ENCODE data around the gene CENPO. TPM values are rescaled to one million over a fixed set of nuclear protein-coding genes. Genes with fewer than 3 reads are reported as not detected.

CENPO gene
- polyA plus RNA-seq, 1 donor = 10.5 TPM

DNA sequence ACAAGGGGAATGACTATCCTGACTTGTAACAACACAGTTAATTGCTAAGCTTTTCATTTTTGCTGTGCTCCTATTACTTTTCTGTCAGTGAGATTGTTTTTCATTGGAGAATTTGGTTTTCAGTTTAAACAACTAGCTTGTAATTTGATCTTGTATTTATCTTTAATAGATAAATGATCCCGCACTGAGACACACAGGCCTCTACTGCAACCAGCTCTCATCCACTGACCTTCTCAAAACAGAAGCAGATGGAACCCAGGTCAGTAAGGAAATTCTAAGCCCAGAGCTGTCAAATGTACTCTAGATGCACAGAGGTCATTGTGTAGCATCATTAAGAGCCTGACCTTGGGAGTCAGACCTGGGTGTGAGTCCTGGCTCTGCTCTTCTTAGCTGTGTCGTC, 30.7 kb upstream of the CENPO start:
- peaks cover 55% of the 10 kb centered on the region for H3K36me3 ChIP-seq (ENCODE audit: control insufficient read depth, insufficient read depth, low read length)
- H3K27ac ChIP-seq (ENCODE audit: low read length) = no peak overlapping the region
- H3K9me3 ChIP-seq (ENCODE audit: control insufficient read depth, low read depth, low read length) = no peaks in the 10 kb centered on the region
- DNase-seq = no peak
- WGBS (ENCODE audit: insufficient coverage, low lambda C conversion rate) = no CpG with 5 or more reads among the region's 2 CpGs
- no peaks in the 10 kb centered on the region for H3K27me3 ChIP-seq (ENCODE audit: control insufficient read depth, insufficient read depth, low read length)
- H3K4me3 ChIP-seq (ENCODE audit: low read length) = no peak overlapping the region
- H3K4me1 ChIP-seq (ENCODE audit: control insufficient read depth, insufficient read depth, low read length) = no peaks in the 10 kb centered on the region

DNA sequence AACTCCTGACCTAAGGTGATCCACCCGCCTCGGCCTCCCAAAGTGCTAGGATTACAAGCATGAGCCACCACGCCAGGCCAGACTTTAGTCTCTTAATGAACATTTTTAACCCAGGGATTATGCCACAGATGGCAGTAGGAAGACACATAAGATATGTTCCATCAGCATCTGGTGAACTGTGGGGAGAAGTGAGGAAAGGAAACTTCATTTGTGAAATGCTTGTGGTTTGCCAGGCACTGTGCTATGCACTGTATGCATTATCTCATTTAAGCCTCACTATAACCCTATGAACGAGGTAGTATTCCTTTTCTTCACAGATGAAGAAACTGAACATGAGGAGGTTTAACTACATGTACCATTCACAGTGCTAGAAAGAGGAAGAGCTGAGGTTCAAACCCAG, 29.4 kb upstream of the CENPO start:
- Histone ChIP-seq H3K27ac (ENCODE audit: low read length) (no peak overlapping the region), H3K27me3 (ENCODE audit: control insufficient read depth, insufficient read depth, low read length) (no peaks in the 10 kb centered on the region), H3K4me3 (ENCODE audit: low read length) (no peak overlapping the region), H3K36me3 (ENCODE audit: control insufficient read depth, insufficient read depth, low read length) (peaks cover 55% of the 10 kb centered on the region), H3K9me3 (ENCODE audit: control insufficient read depth, low read depth, low read length) (no peaks in the 10 kb centered on the region), H3K4me1 (ENCODE audit: control insufficient read depth, insufficient read depth, low read length) (no peaks in the 10 kb centered on the region)
- no CpG with 5 or more reads among the region's 4 CpGs for WGBS (ENCODE audit: insufficient coverage, low lambda C conversion rate)
- no peak for DNase-seq

DNA sequence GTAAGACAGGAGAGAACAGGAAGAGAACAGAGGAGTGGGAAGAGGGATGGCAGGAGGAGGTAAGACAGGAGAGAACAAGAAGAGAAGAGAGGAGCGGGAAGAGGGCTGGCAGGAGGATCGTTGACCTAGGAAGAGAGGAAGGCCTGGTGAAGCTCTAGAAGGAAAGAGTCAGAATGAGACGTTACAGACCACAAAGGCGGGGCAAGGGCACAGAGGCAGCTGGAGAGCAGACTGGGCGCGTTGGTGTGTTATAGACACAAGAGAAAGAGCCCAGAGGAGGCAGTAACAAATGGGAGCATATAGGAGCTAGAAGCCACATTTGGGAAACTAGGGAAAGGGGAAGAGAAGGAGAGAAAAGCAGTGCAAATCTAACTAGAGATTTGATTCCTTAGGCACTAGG, 26.6 kb upstream of the CENPO start:
- DNase-seq = no peak
- H3K27me3 ChIP-seq (ENCODE audit: control insufficient read depth, insufficient read depth, low read length) = no peaks in the 10 kb centered on the region
- peaks cover 63% of the 10 kb centered on the region for H3K36me3 ChIP-seq (ENCODE audit: control insufficient read depth, insufficient read depth, low read length)
- H3K4me1 ChIP-seq (ENCODE audit: control insufficient read depth, insufficient read depth, low read length) = no peaks in the 10 kb centered on the region
- 92% methylated on average over 2 of the region's 6 CpGs for whole genome bisulfite sequencing (ENCODE audit: insufficient coverage, low lambda C conversion rate)
- H3K27ac ChIP-seq (ENCODE audit: low read length) = no peak overlapping the region
- no peak overlapping the region for H3K4me3 ChIP-seq (ENCODE audit: low read length)
- H3K9me3 ChIP-seq (ENCODE audit: control insufficient read depth, low read depth, low read length) = no peaks in the 10 kb centered on the region

DNA sequence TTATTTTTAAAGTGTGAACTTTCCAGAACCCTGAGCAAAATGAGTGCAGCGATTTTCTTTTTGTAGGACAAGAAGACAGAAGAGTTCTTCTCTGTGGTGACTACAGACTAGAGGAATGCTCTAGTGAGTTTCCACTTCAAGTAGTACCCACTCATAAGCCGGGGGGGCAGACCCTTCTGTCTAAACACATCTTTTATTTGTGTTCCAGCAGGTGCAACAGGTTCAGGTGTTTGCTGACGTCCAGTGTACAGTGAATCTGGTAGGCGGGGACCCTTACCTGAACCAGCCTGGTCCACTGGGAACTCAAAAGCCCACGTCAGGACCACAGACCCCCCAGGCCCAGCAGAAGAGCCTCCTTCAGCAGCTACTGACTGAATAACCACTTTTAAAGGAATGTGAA, 25.2 kb upstream of the CENPO start:
- Histone ChIP-seq H3K27me3 (ENCODE audit: control insufficient read depth, insufficient read depth, low read length) (no peaks in the 10 kb centered on the region), H3K9me3 (ENCODE audit: control insufficient read depth, low read depth, low read length) (no peaks in the 10 kb centered on the region), H3K27ac (ENCODE audit: low read length) (no peak overlapping the region), H3K36me3 (ENCODE audit: control insufficient read depth, insufficient read depth, low read length) (peaks cover 51% of the 10 kb centered on the region), H3K4me3 (ENCODE audit: low read length) (no peak overlapping the region), H3K4me1 (ENCODE audit: control insufficient read depth, insufficient read depth, low read length) (no peaks in the 10 kb centered on the region)
- WGBS (ENCODE audit: insufficient coverage, low lambda C conversion rate) = 86% methylated on average over 1 of the region's 5 CpGs
- DNase-seq = no peak

DNA sequence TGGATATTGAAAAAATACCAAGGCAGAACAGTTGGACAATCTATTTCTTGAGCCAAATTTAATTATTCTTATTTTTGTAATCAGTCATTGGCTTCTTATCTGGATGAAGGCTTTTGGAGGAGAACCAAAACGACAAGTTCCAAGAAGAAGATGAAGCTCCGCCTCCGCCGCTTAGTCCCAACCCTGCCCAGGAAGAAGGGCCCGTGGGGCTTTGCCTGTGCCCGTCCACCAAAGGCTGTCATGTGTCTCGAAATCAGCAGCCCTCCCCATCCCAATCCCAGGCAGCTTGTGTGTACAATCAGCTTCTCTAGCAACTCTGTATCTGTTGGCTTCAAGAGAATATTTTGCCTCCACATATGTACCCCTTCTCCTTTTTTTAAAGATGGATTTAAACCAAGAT, 24.6 kb upstream of the CENPO start:
- DNase-seq = no peak
- Histone ChIP-seq H3K36me3 (ENCODE audit: control insufficient read depth, insufficient read depth, low read length) (peaks cover 49% of the 10 kb centered on the region), H3K4me1 (ENCODE audit: control insufficient read depth, insufficient read depth, low read length) (no peaks in the 10 kb centered on the region), H3K27me3 (ENCODE audit: control insufficient read depth, insufficient read depth, low read length) (no peaks in the 10 kb centered on the region), H3K27ac (ENCODE audit: low read length) (no peak overlapping the region), H3K9me3 (ENCODE audit: control insufficient read depth, low read depth, low read length) (no peaks in the 10 kb centered on the region), H3K4me3 (ENCODE audit: low read length) (no peak overlapping the region)
- WGBS (ENCODE audit: insufficient coverage, low lambda C conversion rate) = 100% methylated on average over 3 of the region's 7 CpGs

DNA sequence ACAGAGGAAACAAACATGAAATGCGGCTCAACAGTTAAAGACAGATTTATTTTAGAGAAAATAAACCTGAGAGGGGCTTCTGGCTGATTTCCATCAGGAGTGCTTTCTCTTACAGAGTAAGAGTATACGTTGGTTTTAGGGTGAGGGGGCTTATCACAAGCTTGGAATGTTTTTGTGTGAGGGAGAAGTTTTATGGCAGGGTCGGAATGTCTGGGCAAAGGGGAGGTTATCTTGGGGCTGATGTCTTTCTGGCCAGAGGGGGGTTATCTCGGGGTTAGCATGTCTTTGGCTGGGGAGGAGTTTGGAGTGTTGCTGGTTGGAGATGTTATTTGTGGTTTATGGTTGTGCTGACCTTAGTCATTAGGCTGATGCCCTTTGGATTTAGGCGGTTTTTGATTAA, 22.2 kb upstream of the CENPO start:
- no peaks in the 10 kb centered on the region for H3K27me3 ChIP-seq (ENCODE audit: control insufficient read depth, insufficient read depth, low read length)
- H3K27ac ChIP-seq (ENCODE audit: low read length) = no peak overlapping the region
- no peaks in the 10 kb centered on the region for H3K9me3 ChIP-seq (ENCODE audit: control insufficient read depth, low read depth, low read length)
- WGBS (ENCODE audit: insufficient coverage, low lambda C conversion rate) = 60% methylated on average over 2 of the region's 5 CpGs
- H3K36me3 ChIP-seq (ENCODE audit: control insufficient read depth, insufficient read depth, low read length) = peaks cover 34% of the 10 kb centered on the region
- no peak for DNase-seq
- H3K4me1 ChIP-seq (ENCODE audit: control insufficient read depth, insufficient read depth, low read length) = no peaks in the 10 kb centered on the region
- no peak overlapping the region for H3K4me3 ChIP-seq (ENCODE audit: low read length)

DNA sequence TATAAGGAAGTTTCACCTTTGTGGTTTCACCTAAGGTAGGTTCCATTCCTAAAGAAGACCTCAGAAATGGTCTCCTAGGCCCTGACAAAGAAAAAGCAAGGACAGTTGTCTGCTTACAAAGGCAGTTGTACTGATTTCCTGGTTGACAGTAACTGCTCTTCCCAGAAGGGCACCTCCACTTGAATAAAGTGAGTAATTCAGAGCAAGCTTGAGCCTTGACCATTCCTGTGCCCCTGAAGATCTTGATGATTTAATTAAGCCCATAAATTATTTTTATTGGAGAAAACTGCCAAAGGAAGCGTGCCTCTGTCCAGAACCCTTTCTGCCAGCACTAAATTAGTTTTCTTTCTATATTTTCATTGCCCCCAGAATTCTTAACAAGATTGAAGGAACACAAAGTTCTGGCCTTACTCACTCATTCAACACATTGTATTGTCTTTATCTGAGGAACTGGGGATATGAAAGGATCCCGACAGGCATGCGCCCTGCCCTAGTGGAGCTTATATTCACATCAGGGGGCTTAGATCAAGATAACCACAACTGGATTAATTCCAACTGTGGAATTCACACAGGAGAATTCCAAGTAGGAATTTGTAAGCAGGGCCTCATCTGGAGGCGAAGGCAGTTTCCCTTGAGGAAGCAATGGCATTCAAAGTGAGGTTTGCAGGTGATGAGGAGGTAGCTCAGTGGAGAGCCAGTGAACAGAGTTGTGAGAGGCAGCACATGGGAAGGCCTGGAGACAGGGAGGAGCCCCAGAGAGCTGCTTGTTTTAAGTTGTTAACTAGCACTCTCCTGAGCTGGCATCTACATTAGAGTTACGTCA, 21.2 kb upstream of the CENPO start:
- Histone ChIP-seq H3K36me3 (ENCODE audit: control insufficient read depth, insufficient read depth, low read length) (peaks cover 27% of the 10 kb centered on the region), H3K27me3 (ENCODE audit: control insufficient read depth, insufficient read depth, low read length) (no peaks in the 10 kb centered on the region), H3K4me1 (ENCODE audit: control insufficient read depth, insufficient read depth, low read length) (no peaks in the 10 kb centered on the region), H3K27ac (ENCODE audit: low read length) (no peak overlapping the region), H3K4me3 (ENCODE audit: low read length) (no peak overlapping the region), H3K9me3 (ENCODE audit: control insufficient read depth, low read depth, low read length) (no peaks in the 10 kb centered on the region)
- WGBS (ENCODE audit: insufficient coverage, low lambda C conversion rate) = no CpG with 5 or more reads among the region's 5 CpGs
- DNase-seq = no peak

DNA sequence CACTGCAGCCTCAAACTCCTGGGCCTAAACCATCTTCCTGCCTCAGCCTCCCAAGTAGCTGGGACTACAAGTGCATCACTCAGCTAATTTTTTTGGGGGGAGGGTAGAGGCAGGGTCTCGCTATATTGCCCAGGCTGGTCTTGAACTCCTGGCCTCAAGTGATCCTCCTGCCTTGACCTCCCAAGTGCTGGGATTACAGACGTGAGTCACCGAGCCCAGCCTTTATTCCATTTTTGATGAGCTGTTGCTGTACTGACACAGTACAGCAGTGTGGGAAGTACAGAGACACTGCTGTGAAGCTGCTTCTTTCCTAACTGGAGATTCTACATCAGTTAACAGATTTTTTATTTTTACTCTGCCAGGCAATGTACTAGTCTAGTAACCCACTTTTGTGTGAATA, 18.9 kb upstream of the CENPO start:
- no peak overlapping the region for H3K4me3 ChIP-seq (ENCODE audit: low read length)
- no peaks in the 10 kb centered on the region for H3K9me3 ChIP-seq (ENCODE audit: control insufficient read depth, low read depth, low read length)
- H3K27me3 ChIP-seq (ENCODE audit: control insufficient read depth, insufficient read depth, low read length) = no peaks in the 10 kb centered on the region
- H3K27ac ChIP-seq (ENCODE audit: low read length) = no peak overlapping the region
- DNase-seq = no peak
- no CpG with 5 or more reads among the region's 3 CpGs for WGBS (ENCODE audit: insufficient coverage, low lambda C conversion rate)
- peaks cover 12% of the 10 kb centered on the region for H3K36me3 ChIP-seq (ENCODE audit: control insufficient read depth, insufficient read depth, low read length)
- peaks cover 4% of the 10 kb centered on the region for H3K4me1 ChIP-seq (ENCODE audit: control insufficient read depth, insufficient read depth, low read length)

DNA sequence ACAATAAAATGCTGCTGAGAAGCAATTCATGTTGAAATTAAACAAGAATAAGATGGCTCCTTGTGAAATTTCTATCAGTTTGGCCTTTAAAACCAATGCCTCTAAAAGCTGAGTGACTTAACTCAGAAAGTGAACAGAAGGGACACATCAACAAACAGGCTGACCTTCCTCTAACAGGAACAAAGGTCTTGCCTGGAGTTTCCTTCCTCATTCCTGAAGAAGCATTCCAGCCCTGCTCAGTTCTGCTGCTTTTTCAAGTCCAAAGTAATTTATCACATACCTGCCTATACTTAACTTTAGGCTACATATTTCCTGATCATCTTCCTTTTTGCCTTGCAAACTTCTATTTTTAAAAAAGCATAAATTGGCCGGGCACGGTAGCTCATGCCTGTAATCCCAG, 14.1 kb upstream of the CENPO start:
- Histone ChIP-seq H3K27ac (ENCODE audit: low read length) (peak overlapping the region; percentile 82), H3K4me3 (ENCODE audit: low read length) (no peak overlapping the region), H3K4me1 (ENCODE audit: control insufficient read depth, insufficient read depth, low read length) (peaks cover 4% of the 10 kb centered on the region), H3K9me3 (ENCODE audit: control insufficient read depth, low read depth, low read length) (no peaks in the 10 kb centered on the region), H3K27me3 (ENCODE audit: control insufficient read depth, insufficient read depth, low read length) (no peaks in the 10 kb centered on the region), H3K36me3 (ENCODE audit: control insufficient read depth, insufficient read depth, low read length) (no peaks in the 10 kb centered on the region)
- DNase-seq = peak; percentile 46 to 69
- WGBS (ENCODE audit: insufficient coverage, low lambda C conversion rate) = no CpG with 5 or more reads among the region's 2 CpGs

DNA sequence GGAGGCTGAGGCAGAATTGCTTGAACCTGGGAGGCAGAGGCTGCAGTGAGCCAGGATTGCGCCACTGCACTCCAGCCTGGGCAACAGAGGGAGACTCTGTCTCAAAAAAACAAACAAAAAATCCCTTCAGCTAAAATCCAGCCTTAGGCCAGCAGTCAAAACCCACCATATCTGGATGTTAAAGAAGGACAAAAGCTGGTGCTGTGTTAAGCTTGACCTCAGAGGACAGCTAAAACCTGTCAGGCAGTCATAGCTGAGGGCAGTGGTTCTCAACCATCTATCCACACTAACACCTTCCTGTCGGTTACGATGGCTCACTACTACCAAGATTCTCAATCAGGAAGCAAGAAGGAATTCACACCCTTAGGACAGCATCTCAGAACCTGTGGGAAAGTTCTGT, 9.6 kb upstream of the CENPO start:
- DNase-seq = no peak
- no peaks in the 10 kb centered on the region for H3K27me3 ChIP-seq (ENCODE audit: control insufficient read depth, insufficient read depth, low read length)
- peaks cover 4% of the 10 kb centered on the region for H3K4me1 ChIP-seq (ENCODE audit: control insufficient read depth, insufficient read depth, low read length)
- H3K4me3 ChIP-seq (ENCODE audit: low read length) = no peak overlapping the region
- no CpG with 5 or more reads among the region's 3 CpGs for WGBS (ENCODE audit: insufficient coverage, low lambda C conversion rate)
- no peak overlapping the region for H3K27ac ChIP-seq (ENCODE audit: low read length)
- H3K36me3 ChIP-seq (ENCODE audit: control insufficient read depth, insufficient read depth, low read length) = no peaks in the 10 kb centered on the region
- H3K9me3 ChIP-seq (ENCODE audit: control insufficient read depth, low read depth, low read length) = no peaks in the 10 kb centered on the region

DNA sequence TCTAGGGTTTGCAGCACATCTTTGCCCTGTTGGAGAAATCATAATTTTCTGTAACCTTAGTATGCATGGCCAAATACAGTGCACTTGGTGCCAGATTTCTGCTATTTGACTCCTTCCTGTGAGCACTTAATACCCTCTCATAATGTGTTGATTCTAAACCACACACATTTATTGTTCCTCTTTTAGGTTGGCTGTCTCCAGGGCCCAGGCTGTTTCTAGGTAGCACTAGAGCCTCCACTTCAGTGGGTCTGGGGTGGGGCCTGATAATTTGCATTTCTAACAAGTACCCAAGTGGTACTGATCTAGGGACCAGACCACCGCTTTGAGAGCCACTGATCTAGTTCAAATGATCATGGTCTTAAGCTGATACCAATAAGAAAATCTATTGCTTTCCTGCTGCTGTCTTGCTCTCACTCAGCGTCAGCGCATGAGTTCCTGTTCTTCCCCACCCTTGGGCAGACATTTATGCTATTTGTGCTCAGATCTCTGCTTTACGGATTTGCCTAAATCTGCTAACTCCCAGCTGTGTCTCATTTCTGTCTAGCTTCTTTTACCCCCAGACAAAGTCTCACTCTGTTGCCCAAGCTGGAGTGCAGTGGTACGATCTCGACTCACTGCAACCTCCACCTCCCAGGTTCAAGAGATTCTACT, 7.4 kb upstream of the CENPO start:
- 100% methylated on average over 2 of the region's 6 CpGs for WGBS (ENCODE audit: insufficient coverage, low lambda C conversion rate)
- Histone ChIP-seq H3K4me3 (ENCODE audit: low read length) (no peak overlapping the region), H3K27ac (ENCODE audit: low read length) (no peak overlapping the region), H3K36me3 (ENCODE audit: control insufficient read depth, insufficient read depth, low read length) (peaks cover 8% of the 10 kb centered on the region), H3K9me3 (ENCODE audit: control insufficient read depth, low read depth, low read length) (no peaks in the 10 kb centered on the region), H3K4me1 (ENCODE audit: control insufficient read depth, insufficient read depth, low read length) (no peaks in the 10 kb centered on the region), H3K27me3 (ENCODE audit: control insufficient read depth, insufficient read depth, low read length) (no peaks in the 10 kb centered on the region)
- no peak for DNase-seq

All from large intestine (tissue), 3 donors.